ENCODE data around the gene TIA1.
"Not testable (repeated sequence)": the region's sequence is repeated elsewhere in the genome, so short reads cannot be mapped to it uniquely, and the experiment has no call there.

TIA1 gene

GRCh38 chr2:70248181-70248847, at the start of gene TIA1:
Gene TIA1 (minus strand): TSS chr2:70248628. CDS start chr2:70248430, 198 bp downstream.
- DNase-seq = peak; percentile 97 to 98

- not testable (repeated sequence) for DNase-seq
Measured at GRCh38 chr2:70297828-70298227, 49.4 kb upstream of the TIA1 start.

- no peak for DNase-seq
Measured at GRCh38 chr2:70283500-70284191, 35.2 kb upstream of the TIA1 start.

GRCh38 chr2:70282439-70282838, 34.0 kb upstream of the TIA1 start:
- DNase-seq = no peak

- DNase-seq = no peak
Measured at GRCh38 chr2:70280242-70280798, 31.9 kb upstream of the TIA1 start.

GRCh38 chr2:70270323-70270722, 21.9 kb upstream of the TIA1 start:
- no peak for DNase-seq

- DNase-seq = not testable (repeated sequence)
Measured at GRCh38 chr2:70269422-70270302, 21.2 kb upstream of the TIA1 start.

- not testable (repeated sequence) for DNase-seq
Measured at GRCh38 chr2:70266925-70267324, 18.5 kb upstream of the TIA1 start.

GRCh38 chr2:70261501-70261900, 13.1 kb upstream of the TIA1 start:
- DNase-seq = no peak

GRCh38 chr2:70258532-70258875, 10.1 kb upstream of the TIA1 start:
- peak in 1 of 2 experiments; percentile 33 for DNase-seq

- no peak for DNase-seq
Measured at GRCh38 chr2:70255637-70256314, 7.3 kb upstream of the TIA1 start.

GRCh38 chr2:70250434-70250833, 2.0 kb upstream of the TIA1 start:
- DNase-seq = no peak

GRCh38 chr2:70247364-70248180, 856 bp downstream of the TIA1 start:
- DNase-seq = no peak

GRCh38 chr2:70243806-70244584, 4.4 kb downstream of the TIA1 start:
- DNase-seq = no peak

GRCh38 chr2:70242552-70242951, 5.9 kb downstream of the TIA1 start:
- DNase-seq = no peak

GRCh38 chr2:70241340-70241739, 7.1 kb downstream of the TIA1 start:
- no peak for DNase-seq

GRCh38 chr2:70240599-70240998, 7.8 kb downstream of the TIA1 start:
- no peak for DNase-seq

- DNase-seq = no peak
Measured at GRCh38 chr2:70233926-70234325, 14.5 kb downstream of the TIA1 start.

- DNase-seq = no peak
Measured at GRCh38 chr2:70226781-70227180, 21.6 kb downstream of the TIA1 start.

- not testable (repeated sequence) for DNase-seq
Measured at GRCh38 chr2:70223305-70223704, 25.1 kb downstream of the TIA1 start.

GRCh38 chr2:70214953-70215549, 33.4 kb downstream of the TIA1 start:
- no peak for DNase-seq
